ENCODE data around the gene ANKRD27.

The ANKRD27 gene

DNA sequence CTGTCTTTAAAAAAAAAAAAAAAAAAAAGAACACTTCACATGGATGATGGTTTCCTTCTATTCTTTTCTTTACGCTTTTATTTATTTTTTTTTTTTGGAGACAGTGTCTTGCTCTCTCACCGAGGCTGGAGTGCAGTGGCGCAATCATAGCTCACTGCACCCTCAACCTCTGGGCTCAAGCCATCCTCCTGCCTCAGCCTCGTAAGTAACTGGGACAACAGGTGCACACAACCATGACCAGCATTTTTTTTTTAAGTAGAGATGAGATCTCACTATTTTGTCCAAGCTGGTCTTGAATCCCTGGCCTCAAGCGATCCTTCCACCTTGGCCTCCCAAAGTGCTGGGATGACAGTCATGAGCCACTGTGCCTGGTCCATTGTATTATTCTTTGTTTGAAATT is 24.3 kb downstream of the ANKRD27 start:
- no peak for DNase-seq

DNA sequence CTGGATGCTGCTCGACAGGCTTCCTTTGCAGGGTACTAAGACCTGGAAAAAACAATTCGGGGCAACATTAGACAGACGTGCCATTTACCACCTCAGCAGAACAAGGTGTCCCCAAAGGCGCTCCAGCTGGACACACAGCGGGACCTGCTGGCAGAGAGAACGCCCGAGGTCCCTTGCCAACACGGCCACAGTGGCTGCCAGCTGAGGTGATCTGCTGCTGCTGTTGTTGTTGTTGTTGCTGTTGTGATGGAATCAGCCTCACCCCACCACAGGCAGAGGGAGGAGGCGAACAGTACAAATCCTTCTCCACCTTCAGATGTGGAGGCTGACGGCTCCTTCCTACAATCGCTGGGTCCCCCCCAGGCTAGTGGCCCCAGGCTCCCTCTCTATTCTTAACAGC is 25.2 kb downstream of the ANKRD27 start:
- DNase-seq = no peak

DNA sequence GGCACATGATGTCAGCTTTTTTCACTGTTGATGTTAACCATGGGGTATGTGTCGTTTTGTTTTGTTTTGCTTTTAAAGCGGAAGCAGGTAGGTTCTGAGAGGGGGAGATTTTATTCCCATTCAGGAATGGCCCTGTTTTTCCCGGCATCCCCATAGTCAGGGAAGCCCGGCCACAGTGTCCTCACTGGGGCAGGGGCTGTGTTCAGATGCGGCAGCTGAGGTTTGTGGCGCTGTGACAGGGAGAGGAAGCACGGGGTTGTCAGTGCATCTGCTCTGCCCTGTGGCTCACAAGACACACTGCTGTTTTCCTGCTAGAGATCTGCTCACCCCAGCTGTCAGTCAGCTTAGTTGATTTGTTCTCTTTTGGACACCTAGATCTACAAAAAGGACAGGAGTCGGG is 27.6 kb downstream of the ANKRD27 start:
- DNase-seq = no peak

DNA sequence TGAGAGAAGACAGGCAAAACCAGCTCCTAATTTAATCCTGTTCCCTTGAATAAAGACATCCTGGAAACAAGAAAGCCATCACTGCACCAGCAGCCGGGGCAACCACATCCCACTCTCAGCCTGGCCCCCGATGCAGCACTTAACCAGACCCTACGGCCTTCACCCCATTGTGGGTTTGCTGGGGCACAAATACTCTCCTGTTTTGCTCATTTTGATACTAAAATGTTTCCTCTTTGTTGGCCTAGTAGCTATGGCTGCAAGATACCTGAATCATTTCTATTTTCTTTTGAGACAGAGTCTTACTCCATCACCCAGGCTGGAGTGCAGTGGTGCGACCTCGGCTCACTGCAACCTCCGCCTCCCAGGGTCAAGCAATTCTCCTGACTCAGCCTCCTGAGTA is 28.4 kb downstream of the ANKRD27 start:
- DNase-seq = no peak

DNA sequence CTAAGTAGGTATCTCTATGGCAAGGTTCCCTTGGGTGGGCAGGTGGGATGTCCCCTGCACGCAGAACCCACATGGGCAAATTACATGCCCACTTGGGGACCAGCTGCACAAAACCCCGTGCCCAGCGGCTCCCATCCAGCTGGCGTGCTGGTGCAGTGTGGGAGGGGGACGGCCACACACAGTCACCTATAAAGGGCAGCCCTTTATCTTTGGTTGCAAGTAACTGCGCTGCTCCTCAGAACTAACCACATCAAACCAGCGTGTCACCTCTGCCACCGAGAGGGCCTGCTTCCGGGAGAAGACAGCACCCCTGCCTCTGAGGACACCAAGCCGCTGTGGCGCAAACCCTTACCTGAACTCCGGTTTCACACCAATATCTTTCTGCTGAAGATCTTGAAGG is 32.2 kb downstream of the ANKRD27 start:
- no peak for DNase-seq

DNA sequence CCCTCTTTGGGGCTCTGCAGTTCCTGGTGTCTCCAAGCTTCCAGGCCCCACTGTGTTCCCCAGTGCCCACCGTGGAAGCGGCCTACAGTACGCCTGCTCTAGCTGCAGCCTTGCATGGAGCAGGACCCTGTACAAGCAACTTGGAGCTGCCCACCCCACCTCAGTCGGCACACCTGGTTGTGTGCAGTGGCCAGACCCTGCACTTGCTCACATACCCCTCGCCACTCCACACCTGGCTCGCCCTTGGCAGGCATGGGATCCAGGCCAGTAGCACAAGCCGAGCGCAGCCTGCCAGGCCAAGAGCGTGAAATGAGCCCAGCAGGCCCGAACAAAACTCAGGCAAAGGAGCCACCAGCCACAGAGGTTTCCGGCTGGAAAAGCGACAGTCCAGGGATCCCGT is 36.4 kb downstream of the ANKRD27 start:
- no peak for DNase-seq

DNA sequence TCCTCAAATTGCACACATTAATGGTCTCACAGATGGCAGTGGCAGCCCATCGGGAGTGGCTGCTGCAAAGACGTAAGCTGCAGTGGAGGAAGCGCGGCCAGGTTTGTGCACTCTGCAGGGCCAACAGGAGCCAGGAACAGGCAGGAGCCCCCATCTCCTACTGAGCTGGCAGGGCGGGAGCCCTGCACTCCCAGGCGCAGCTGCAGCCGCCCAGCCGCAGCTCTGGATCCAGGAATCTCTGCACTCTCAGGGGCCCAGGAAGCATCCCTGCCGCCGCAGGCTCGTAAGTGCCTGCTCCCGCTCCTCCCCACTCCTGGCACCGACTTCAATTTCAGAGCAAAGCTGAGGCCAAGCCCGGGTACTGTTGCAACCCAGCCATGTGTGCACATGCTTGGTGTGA is 37.5 kb downstream of the ANKRD27 start:
- DNase-seq = no peak

DNA sequence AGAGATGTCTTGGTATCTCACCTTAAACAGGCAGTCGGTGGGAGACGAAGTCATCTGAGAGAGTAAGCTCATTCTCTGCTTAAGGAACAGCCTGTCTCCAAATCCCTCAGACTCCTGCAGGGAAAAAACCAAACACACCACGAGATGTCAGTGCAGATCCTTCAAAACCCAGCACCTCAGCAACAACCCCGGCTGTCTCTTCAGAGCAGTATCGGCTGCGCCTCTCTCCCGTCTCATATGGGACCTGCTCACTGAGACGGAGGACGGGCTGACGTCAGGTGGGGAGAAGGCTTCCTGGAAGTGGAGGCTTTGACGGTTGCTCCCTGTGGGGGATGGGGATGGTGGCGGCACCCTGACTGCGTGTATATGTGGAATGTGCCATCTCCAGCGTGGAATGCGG is 43.6 kb downstream of the ANKRD27 start:
- DNase-seq = no peak

DNA sequence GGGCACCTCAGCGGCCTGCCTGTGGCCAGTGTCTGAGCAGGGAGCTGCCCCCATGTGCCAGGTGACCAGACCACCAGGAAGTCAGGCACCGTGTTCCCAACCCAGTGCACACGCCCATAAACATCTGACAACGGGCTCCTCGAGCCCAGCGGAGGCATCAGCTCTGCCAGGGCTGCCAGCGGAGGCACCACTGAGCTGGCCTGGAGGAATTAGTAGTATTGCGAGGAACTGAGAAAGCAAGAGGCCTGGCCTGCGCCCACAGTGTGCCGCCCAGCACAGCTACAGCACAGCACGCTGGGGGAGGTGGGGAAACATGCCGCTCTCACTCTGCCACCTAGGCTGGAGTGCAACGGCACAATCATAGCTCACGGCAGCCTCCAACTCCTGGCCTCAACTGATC is 44.6 kb downstream of the ANKRD27 start:
- no peak for DNase-seq

DNA sequence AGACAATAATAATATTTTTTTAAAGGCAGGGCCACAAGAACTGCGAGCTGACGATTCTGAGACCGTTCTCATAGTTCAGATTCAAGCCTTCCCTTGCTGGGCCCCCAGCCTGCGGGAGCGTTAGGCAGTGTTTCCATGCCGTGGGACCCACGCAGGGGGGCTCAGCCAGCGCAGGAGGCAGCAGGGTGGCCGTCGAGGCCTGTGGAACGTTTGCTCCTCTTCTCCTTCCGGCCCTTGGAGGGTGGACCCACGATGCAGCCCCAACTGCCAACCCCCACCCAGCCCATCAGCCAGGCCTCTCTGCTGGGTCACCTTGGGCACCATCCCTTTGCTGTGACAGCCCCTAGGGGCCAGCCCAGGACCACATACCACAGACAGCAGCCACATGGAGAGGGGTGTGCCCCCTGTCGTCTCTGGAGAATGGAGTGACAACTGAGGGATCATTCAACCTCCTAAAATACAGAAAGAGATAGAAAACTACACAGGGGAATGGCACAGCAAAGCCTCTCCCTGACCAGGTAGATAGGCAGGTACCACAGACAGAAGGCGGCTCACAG is 47.2 kb downstream of the ANKRD27 start:
- DNase-seq = no peak

DNA sequence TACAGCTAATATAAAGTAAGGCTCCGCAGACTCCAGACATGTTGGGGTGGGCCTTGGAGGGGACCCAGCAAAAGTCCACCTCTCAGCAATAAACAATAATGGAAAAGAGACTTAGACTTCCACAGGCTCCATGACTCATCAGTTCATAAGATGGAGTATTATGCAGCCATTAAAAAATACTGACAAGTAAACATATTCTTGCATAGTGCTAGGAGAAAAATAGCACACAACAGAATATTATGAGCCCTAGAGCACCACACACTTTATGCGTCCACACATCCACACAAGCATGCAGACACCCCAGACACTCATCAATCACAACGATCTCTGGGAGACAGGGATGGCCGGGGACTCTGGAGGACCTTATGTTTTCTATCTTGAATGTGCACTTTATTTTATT is 48.0 kb downstream of the ANKRD27 start:
- DNase-seq = no peak

DNA sequence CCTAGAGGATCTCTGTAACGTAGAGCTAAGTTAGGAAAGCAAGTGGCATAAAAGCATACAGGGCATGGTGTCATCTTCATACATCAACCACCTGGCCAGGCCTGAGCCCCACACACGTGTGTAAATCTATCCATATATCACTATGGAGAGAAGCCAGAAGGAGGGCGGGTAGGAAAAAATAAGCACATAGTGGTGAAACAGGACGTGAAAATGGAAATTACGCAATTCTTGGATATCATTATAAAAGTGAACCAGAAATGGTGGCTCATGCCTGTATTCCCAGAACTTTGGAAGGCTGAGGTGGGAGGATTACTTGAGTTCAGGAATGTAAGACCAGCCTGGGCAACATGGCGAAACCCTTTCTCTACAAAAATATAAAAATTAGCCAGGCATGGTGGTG is 50.6 kb downstream of the ANKRD27 start:
- DNase-seq = no peak

DNA sequence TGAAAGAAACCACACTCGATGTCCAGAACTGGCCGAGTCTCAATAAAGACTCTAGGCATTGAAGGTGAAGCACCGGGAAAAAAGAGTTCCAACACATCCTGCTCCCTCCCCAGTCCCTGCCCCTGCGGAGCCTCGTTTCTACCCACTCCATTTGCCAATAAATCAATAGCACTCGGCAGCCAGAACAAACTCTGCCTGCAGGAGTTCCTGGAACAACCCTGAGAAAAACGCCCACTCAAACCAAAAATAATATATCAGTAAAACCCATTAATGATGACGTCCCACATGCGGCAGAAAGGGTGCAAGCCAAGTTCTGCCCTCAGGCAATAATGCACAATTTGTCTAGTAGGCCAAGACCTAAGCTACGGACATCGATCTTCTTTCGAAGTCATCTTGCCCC is 53.0 kb downstream of the ANKRD27 start:
- no peak for DNase-seq

DNA sequence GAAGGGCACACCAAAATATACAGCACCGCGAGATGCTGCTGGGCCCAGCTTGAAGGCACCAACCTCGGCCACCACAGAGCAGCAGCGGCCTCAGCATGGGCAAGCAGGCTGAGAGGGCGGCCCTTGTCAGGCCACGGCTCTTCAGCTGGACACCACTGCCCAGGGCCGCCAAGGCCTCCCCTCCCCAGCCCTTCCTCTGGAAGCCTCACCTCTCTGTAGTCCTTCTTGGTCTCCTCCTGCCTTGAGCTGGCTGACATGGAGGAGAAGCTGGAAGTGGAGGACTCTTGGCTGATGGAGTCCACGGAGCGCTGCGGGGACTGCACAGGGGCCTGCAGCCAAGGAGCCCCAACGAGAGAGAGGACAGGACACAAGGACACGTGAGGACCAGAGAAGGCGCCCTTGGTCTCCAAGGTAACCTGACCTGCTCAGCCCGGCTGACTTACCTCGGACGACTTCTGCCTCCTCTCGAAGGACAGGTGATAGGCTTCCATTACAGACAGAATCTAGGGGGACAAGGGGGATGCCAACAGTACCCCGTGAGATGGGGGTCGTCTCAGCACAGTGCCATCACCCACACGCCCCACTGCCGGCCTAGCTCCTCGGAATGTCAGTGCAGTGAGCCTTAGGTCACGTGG is 55.8 kb downstream of the ANKRD27 start:
- DNase-seq = no peak

DNA sequence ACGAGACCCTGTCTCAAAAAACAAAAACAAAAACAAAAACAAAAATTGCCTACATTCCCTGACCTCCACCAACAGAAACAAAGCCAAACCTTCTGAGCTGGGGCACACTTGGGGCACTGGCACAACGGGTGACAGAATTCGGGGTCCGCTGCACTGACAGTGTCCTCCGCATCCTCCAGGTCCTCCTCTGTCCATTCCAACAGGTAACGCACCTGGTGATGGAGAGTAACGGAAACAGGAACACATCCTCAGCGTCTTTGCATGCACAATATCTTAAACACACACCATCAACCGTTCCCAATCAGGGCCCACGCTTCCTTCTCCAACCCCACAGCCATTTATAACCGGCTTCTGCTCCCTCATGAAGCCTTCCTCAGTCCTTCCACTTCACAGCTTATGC is 59.4 kb downstream of the ANKRD27 start:
- DNase-seq = no peak

DNA sequence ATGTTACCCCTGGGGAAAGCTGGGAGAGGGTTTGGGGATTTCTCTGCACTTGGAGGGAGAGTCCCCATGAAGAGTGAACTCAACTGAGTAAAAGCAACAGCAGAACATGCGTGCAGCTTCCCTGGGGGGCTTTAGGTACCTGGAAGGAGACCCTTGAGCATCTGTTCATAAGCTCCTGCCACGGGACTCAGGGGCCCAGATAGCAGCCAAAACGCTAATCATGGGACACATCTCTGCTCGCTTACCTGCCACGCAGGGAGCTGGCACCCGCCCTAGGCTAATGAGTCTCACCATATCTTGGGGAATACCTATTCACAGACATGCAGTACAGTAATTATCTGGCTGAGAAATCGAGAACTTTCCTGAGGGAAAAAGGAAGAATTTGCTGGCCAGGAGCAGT is 60.1 kb downstream of the ANKRD27 start:
- DNase-seq = no peak

DNA sequence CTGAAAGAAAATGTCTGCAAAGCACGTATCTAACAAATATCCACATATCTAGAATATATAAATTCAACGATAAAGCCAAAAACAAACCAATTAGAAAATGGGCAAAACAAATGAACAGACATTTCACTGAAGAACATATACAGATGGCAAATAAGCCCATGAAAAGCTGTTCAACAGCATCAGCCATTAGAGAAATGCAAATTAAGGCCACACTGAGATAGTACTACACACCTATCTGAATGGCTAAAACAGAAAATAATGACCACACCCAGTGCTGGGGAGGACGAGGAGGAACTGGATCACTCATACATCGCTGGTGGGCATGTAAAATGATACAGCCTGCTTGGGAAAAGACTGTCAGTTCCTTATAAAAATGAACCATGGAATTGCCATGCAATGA is 62.0 kb downstream of the ANKRD27 start:
- no peak for DNase-seq

DNA sequence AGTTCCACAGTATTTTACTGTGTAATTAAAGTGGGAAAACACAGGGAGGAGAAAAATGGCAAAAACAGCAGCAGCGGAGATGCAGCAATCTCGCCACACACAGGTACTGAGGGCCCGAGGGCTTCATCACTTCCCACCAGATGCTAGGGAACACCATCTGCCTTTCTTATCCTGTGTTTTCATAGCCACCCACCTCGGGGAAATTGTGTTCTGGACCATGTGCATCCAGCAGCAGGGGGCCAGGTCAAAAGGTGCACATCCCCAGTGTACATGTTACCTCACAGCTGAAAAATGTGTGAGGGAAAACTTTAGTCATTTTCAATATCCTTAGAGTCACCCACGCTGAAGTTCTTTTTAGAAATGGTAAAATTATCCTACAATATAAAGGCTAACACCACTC is 63.8 kb downstream of the ANKRD27 start:
- DNase-seq = no peak

DNA sequence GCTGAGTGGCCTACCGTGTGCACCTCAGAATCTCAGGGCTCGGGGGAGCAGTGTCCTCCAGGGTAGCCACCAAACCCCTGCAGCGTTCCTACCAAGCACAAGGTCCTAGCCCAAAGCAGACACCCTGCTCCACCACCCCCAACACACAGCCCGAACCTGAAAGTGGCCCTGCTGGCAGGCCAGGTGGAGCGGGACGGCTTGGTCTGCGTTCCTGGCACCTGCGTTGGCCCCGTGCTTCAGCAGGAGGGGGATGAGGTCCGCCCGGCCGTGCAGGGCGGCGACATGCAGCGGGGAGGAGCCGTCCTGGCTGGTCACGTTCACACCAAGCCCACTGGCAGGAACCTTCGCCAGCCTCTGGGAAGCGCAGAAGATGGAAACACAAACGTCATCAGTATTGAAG is 67.5 kb downstream of the ANKRD27 start:
- no peak for DNase-seq

DNA sequence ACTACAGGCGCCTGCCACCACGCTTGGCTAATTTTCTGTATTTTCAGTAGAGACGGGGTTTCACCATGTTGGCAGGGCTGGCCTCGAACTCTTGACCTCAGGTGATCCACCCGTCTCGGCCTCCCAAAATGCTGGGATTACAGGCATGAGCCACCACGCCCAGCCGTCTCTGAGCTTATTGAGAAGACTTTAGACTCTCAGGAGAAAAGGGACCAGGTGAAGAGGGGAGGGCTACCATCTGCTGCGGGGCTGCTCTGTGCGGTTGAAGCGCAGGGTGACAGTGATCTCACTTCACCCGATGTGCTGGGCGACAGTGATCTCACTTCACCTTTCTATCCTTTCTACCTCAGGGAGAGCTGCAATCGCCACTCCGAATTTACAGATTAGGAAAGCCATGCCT is 68.7 kb downstream of the ANKRD27 start:
- DNase-seq = no peak

DNA sequence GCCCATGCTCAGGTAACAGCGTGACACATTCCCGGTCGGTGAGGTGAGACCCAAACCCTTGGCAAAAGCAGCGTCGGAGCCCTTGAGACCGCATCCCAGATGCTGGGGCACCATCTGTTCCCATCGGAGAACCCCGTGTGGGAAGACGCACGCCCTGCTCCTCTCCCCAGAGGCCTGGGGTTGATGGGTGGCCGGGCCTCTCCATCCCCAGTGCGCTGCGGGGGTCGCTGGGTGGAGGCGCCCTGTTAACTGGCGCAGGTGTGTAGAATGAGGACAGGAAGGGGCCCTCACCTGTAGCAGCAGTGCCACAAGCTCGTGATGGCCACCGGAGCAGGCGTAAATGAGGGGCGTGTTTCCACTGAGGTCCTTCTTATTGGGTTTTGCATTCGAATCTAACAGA is 69.4 kb downstream of the ANKRD27 start:
- DNase-seq = no peak

DNA sequence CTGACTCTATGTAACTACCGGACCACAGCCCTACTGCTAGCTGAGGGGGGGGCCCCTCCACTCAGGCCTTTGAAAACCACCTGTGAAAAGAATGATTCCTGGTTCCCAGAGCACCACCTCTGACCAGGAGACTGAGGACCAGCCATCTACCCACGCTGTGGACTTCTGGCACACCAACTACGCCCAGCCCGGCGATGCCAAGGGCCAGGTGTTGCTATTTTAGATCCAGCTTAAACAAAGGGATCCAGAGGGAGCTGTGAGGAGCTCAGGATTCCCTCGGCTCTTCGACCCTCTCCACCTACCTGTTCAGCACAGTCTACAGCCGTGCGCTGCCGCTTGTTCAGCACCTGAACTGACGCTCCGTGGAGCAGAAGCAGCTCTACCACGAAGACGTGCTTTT is 71.0 kb downstream of the ANKRD27 start:
- DNase-seq = no peak

DNA sequence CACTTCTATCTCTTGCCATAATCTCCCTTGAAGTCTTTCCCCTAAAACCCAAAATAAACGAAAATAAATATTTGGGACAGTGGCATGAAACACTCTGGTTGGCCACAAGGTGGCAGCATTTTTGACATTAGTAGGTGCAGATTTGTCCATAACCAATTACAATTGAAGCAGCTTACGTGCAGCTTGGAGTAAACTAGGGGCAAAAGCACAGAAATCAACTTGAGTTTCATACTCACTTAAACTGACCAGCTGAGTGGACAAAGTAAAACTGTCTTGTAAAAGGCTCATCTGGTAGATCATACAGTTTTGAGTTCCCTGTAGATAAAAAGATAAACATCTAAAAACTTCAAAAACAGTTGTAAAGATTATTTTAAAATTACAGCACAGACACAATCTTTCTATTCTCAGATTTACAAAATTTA is 75.2 kb downstream of the ANKRD27 start:
- DNase-seq = no peak

DNA sequence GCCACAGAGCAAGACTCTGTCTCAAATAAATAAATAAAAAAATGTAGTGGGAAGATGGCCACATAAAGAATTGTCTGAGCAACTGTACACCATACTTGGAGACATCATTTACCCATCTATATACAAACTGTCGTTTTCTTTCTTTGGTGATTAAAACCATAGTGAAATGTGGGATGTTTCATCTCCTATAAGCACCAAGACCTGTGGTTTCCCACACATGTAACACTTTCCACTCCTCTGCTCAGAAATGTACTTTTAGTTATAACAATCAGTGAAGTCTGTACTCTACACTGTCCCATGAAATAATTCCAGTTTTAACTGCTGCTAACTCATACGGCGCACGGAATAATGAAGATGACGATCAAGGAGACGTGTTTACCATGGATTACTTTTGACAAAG is 75.7 kb downstream of the ANKRD27 start:
- no peak for DNase-seq

DNA sequence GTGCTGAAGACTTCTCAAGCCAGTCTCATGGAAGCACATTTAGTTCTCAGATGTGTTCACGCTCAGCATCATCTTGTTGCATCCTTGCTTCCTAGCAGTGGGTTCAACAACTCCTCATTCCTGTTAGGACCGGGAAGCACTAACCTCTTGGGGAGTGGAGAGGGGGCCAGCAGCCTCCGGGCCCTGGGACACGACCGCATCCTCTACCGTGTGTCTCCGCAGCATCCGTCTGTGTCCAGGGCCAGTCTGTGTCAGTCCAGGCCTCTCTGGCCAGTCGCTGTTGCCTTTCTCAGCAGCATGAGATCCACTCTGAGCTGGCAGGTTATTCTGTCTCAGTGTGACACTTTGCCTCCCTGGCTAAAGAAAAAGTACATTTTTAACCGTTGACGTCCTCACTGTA is 77.0 kb downstream of the ANKRD27 start:
- no peak for DNase-seq

DNA sequence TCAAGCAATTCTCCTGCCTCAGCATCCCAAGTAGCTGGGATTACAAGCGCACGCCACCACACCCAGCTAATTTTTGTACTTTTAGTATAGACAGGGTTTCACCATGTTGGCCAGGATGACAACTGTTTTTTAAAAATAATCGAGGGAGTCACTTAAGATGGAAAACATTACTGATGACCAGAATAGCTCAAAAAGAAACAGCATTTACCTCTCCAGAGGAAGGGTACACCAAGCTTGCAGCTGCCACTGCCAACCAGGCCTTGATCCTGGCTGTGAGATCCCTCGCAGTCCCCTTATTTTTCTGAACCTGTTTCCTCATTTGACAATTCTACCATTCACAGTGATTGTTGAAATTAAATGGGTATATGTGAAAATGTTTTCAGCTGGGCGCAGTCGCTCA is 79.5 kb downstream of the ANKRD27 start:
- DNase-seq = no peak
